ENCODE results near the gene SPINDOC.

DNA sequence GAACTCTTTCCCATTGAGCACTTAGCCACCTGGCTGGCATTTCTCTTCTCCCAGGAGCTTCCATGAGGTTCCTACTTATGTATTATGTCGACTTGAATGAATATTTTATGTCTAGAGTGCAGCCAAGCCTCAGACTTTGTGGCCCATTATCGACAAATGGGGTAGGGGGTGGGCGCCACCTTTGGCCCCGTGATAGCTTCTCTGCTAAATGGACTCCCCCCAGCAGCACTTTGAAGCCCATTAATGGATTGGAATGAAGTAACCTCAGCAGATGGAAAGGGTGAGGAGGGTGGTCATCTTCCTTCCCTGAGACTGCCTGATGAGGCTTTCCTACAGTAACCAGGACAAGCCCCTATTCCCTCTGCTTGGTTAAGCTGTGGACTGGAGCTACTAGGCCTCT lies 31.6 kb downstream of the SPINDOC start:
- TF ChIP-seq, protein P1, sequence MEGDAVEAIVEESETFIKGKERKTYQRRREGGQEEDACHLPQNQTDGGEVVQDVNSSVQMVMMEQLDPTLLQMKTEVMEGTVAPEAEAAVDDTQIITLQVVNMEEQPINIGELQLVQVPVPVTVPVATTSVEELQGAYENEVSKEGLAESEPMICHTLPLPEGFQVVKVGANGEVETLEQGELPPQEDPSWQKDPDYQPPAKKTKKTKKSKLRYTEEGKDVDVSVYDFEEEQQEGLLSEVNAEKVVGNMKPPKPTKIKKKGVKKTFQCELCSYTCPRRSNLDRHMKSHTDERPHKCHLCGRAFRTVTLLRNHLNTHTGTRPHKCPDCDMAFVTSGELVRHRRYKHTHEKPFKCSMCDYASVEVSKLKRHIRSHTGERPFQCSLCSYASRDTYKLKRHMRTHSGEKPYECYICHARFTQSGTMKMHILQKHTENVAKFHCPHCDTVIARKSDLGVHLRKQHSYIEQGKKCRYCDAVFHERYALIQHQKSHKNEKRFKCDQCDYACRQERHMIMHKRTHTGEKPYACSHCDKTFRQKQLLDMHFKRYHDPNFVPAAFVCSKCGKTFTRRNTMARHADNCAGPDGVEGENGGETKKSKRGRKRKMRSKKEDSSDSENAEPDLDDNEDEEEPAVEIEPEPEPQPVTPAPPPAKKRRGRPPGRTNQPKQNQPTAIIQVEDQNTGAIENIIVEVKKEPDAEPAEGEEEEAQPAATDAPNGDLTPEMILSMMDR (IDR thresholded peaks at IDR 0.05; ENCODE audit: insufficient read depth, low read depth, low read length): no peak
- TF ChIP-seq EZH2 (IDR thresholded peaks at IDR 0.05; ENCODE audit: insufficient read depth, low read length): no peak
